CD4-positive, alpha-beta T cell treated with Interleukin-17A for 1 hour (primary cell): ENCODE results near the gene TRPC4.
"Not testable (repeated sequence)": the region's sequence is repeated elsewhere in the genome, so short reads cannot be mapped to it uniquely, and the experiment has no call there.

Source experiments
- DNase-seq: peaks from one replicate; pipeline ENCODE4 v3.0.0-alpha.2; 2020

Gene TRPC4

GRCh38 chr13:37816276-37816675, 53.3 kb downstream of the TRPC4 start:
- DNase-seq, result no peak

GRCh38 chr13:37811441-37811840, 58.1 kb downstream of the TRPC4 start:
- DNase-seq, result no peak

- no peak for DNase-seq
Observed at GRCh38 chr13:37806666-37807065, 62.9 kb downstream of the TRPC4 start.

- no peak for DNase-seq
Observed at GRCh38 chr13:37797631-37798030, 71.9 kb downstream of the TRPC4 start.

- DNase-seq, result not testable (repeated sequence)
Observed at GRCh38 chr13:37796795-37797194, 72.8 kb downstream of the TRPC4 start.

GRCh38 chr13:37795326-37795725, 74.2 kb downstream of the TRPC4 start:
- DNase-seq, result no peak

- DNase-seq, result no peak
Observed at GRCh38 chr13:37791699-37792098, 77.9 kb downstream of the TRPC4 start.

- no peak for DNase-seq
Observed at GRCh38 chr13:37788346-37788745, 81.2 kb downstream of the TRPC4 start.

- DNase-seq, result no peak
Observed at GRCh38 chr13:37777676-37778075, 91.9 kb downstream of the TRPC4 start.

- DNase-seq, result no peak
Observed at GRCh38 chr13:37775871-37776270, 93.7 kb downstream of the TRPC4 start.

- DNase-seq, result no peak
Observed at GRCh38 chr13:37772644-37773043, 96.9 kb downstream of the TRPC4 start.

- DNase-seq, result no peak
Observed at GRCh38 chr13:37769545-37769944, 100.0 kb downstream of the TRPC4 start.

GRCh38 chr13:37769078-37769477, 100.5 kb downstream of the TRPC4 start:
- no peak for DNase-seq

- no peak for DNase-seq
Observed at GRCh38 chr13:37766502-37766901, 103.1 kb downstream of the TRPC4 start.

GRCh38 chr13:37755349-37755748, 114.2 kb downstream of the TRPC4 start:
- no peak for DNase-seq

GRCh38 chr13:37753776-37754175, 115.8 kb downstream of the TRPC4 start:
- no peak for DNase-seq

- DNase-seq, result no peak
Observed at GRCh38 chr13:37752146-37752545, 117.4 kb downstream of the TRPC4 start.

- no peak for DNase-seq
Observed at GRCh38 chr13:37751025-37751424, 118.5 kb downstream of the TRPC4 start.

- DNase-seq, result no peak
Observed at GRCh38 chr13:37748913-37749312, 120.7 kb downstream of the TRPC4 start.

- DNase-seq, result no peak
Observed at GRCh38 chr13:37747071-37747612, 122.4 kb downstream of the TRPC4 start.

GRCh38 chr13:37741536-37741935, 128.0 kb downstream of the TRPC4 start:
- no peak for DNase-seq

GRCh38 chr13:37736045-37736444, 133.5 kb downstream of the TRPC4 start:
- no peak for DNase-seq

GRCh38 chr13:37735293-37735692, 134.3 kb downstream of the TRPC4 start:
- DNase-seq, result no peak

GRCh38 chr13:37729876-37730275, 139.7 kb downstream of the TRPC4 start:
- DNase-seq, result no peak

GRCh38 chr13:37716420-37717195, 153.0 kb downstream of the TRPC4 start:
- no peak for DNase-seq
